ENCODE results near the gene PDCD1LG2. TPM values are rescaled to one million over a fixed set of nuclear protein-coding genes. Genes with fewer than 3 reads are reported as not detected.
"Not testable (repeated sequence)": the region's sequence is repeated elsewhere in the genome, so short reads cannot be mapped to it uniquely, and the experiment has no call there.

PDCD1LG2 gene
- total RNA-seq, result 1 to 10 TPM; 1.3 to 3.0 TPM

GRCh38 chr9:5510360-5510931 is at the start of gene PDCD1LG2:
PDCD1LG2 (plus strand) TSS chr9:5510531; CDS start chr9:5522547, 12,016 bp downstream.
- H3K4me1 Mint-ChIP-seq (ENCODE audit: low read depth), result peaks cover 47% of the 10 kb centered on the region
- peak within 1 kb of the TSS; percentile 97 for H3K27ac Mint-ChIP-seq
- H3K27me3 Mint-ChIP-seq (ENCODE audit: low read depth), result no peaks in the 10 kb centered on the region
- peak; percentile 93 for ATAC-seq (replicated peaks in 1 of 2)
- H3K36me3 Mint-ChIP-seq (ENCODE audit: insufficient read depth in 2 of 2), result peaks cover 3 to 8% of the 10 kb centered on the region in 2 donors
- H3K4me3 Mint-ChIP-seq, result peak within 1 kb of the TSS; percentile 72 to 93
- peak; percentile 70 to 77 for DNase-seq
- H3K9me3 Mint-ChIP-seq, result peaks cover 5% of the 10 kb centered on the region in 2 donors

GRCh38 chr9:5464831-5465330 is 45.5 kb upstream of the PDCD1LG2 start:
- Mint-ChIP-seq H3K27ac (peak overlapping the region; percentile 57), H3K4me1 (ENCODE audit: low read depth) (peaks cover 58% of the 10 kb centered on the region), H3K36me3 (ENCODE audit: insufficient read depth in 2 of 2) (peaks cover 27 to 57% of the 10 kb centered on the region in 2 donors)
- H3K4me3 Mint-ChIP-seq; H3K27me3 Mint-ChIP-seq (ENCODE audit: low read depth); ATAC-seq (replicated peaks in 1 of 2); H3K9me3 Mint-ChIP-seq; DNase-seq: not testable (repeated sequence)

DNA sequence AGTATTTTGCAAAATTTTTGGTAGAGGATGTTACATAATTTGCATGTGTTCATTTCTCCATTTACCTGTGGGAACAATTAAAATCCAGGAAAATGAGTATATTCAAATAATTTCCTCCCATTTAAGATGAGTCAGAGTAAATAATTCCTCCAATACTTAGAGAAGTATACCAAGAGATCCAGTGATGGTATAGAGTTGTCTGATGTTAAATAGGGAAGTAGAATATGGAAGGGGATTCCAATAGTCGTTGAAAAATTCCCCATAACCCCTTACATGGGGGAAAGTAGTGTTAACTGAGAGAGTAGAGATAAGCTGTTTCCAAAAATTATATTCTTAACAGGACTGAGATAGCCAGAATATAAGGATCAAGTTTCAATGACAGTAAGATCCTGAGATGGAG is 44.3 kb upstream of the PDCD1LG2 start:
- H3K27ac Mint-ChIP-seq, result peak overlapping the region; percentile 68
- ATAC-seq (replicated peaks in 1 of 2), result no peak
- H3K36me3 Mint-ChIP-seq (ENCODE audit: insufficient read depth in 2 of 2), result peaks cover 24 to 51% of the 10 kb centered on the region in 2 donors
- no peak overlapping the region for H3K4me3 Mint-ChIP-seq
- no peaks in the 10 kb centered on the region for H3K27me3 Mint-ChIP-seq (ENCODE audit: low read depth)
- H3K4me1 Mint-ChIP-seq (ENCODE audit: low read depth), result peaks cover 55% of the 10 kb centered on the region
- DNase-seq, result no peak
- H3K9me3 Mint-ChIP-seq, result no peaks in the 10 kb centered on the region

DNA sequence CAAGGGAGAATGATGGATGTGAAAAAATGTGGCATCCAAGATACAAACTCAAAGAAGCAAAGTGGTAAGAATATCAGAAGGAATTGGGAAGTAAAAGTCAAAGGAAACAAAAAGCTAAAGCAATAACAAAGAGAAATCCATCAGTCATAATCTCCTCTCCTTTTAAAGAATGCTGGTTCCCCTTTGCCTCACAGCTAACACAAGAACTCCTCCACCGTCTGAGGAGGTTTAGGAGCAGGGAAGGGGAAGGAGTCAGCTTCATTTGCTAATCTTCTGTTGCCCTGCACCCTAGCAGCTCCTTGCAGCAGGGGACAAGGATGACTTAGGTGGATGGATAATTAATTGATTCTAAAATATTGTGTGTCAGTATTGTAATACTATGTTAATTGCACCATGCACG is 43.6 kb upstream of the PDCD1LG2 start:
- ATAC-seq (replicated peaks in 1 of 2) (no peak), DNase-seq (no peak)
- H3K36me3 Mint-ChIP-seq (ENCODE audit: insufficient read depth in 2 of 2), result peaks cover 24 to 49% of the 10 kb centered on the region in 2 donors
- H3K4me3 Mint-ChIP-seq, result no peak overlapping the region
- no peaks in the 10 kb centered on the region for H3K27me3 Mint-ChIP-seq (ENCODE audit: low read depth)
- H3K4me1 Mint-ChIP-seq (ENCODE audit: low read depth), result peaks cover 53% of the 10 kb centered on the region
- H3K27ac Mint-ChIP-seq, result peak overlapping the region; percentile 72
- no peaks in the 10 kb centered on the region for H3K9me3 Mint-ChIP-seq

GRCh38 chr9:5468850-5469249 is 41.5 kb upstream of the PDCD1LG2 start:
- Mint-ChIP-seq H3K4me3 (peak overlapping the region in 1 of 2 donors; percentile 20), H3K36me3 (ENCODE audit: insufficient read depth in 2 of 2) (peaks cover 22 to 34% of the 10 kb centered on the region in 2 donors), H3K27ac (peak overlapping the region; percentile 82), H3K27me3 (ENCODE audit: low read depth) (no peaks in the 10 kb centered on the region), H3K4me1 (ENCODE audit: low read depth) (peaks cover 39% of the 10 kb centered on the region), H3K9me3 (no peaks in the 10 kb centered on the region)
- no peak for DNase-seq
- ATAC-seq (replicated peaks in 1 of 2), result no peak

DNA sequence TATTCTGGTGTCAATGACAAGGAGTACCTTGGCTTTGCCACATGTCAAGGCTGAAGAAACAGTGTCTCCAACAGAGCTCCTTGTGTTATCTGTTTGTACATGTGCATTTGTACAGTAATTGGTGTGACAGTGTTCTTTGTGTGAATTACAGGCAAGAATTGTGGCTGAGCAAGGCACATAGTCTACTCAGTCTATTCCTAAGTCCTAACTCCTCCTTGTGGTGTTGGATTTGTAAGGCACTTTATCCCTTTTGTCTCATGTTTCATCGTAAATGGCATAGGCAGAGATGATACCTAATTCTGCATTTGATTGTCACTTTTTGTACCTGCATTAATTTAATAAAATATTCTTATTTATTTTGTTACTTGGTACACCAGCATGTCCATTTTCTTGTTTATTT is 40.2 kb upstream of the PDCD1LG2 start:
- DNase-seq, result no peak
- Mint-ChIP-seq H3K36me3 (ENCODE audit: insufficient read depth in 2 of 2) (peaks cover 18 to 28% of the 10 kb centered on the region in 2 donors), H3K4me3 (no peak overlapping the region), H3K27ac (no peak overlapping the region), H3K27me3 (ENCODE audit: low read depth) (no peaks in the 10 kb centered on the region), H3K9me3 (peaks cover 0 to 2% of the 10 kb centered on the region in 2 donors), H3K4me1 (ENCODE audit: low read depth) (peaks cover 32% of the 10 kb centered on the region)
- peak in 1 of 2 donors; percentile 14 for ATAC-seq (replicated peaks in 1 of 2)

- DNase-seq (no peak), ATAC-seq (replicated peaks in 1 of 2) (peak; percentile 76 to 82)
- peaks cover 32% of the 10 kb centered on the region for H3K4me1 Mint-ChIP-seq (ENCODE audit: low read depth)
- no peak overlapping the region for H3K4me3 Mint-ChIP-seq
- H3K9me3 Mint-ChIP-seq, result peaks cover 0 to 5% of the 10 kb centered on the region in 2 donors
- H3K27ac Mint-ChIP-seq, result no peak overlapping the region
- H3K36me3 Mint-ChIP-seq (ENCODE audit: insufficient read depth in 2 of 2), result peaks cover 16 to 23% of the 10 kb centered on the region in 2 donors
- no peaks in the 10 kb centered on the region for H3K27me3 Mint-ChIP-seq (ENCODE audit: low read depth)
These were observed 39.5 kb upstream of the PDCD1LG2 start for GRCh38 chr9:5470816-5471215.

DNA sequence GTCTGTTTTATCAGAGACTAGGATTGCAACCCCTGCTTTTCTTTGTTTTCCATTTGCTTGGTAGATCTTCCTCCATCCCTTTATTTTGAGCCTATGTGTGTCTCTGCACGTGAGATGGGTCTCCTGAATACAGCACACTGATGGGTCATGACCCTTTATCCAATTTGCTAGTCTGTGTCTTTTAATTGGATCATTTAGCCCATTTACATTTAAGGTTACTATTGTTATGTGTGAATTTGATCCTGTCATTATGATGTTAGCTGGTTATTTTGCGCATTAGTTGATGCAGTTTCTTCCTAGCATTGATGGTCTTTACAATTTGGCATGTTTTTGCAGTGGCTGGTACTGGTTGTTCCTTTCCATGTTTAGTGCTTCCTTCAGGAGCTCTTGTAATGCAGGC is 34.7 kb upstream of the PDCD1LG2 start:
- not testable (repeated sequence) for ATAC-seq (replicated peaks in 1 of 2); H3K27ac Mint-ChIP-seq; H3K36me3 Mint-ChIP-seq (ENCODE audit: insufficient read depth in 2 of 2); DNase-seq; H3K27me3 Mint-ChIP-seq (ENCODE audit: low read depth); H3K9me3 Mint-ChIP-seq; H3K4me3 Mint-ChIP-seq
- H3K4me1 Mint-ChIP-seq (ENCODE audit: low read depth), result peaks cover 32% of the 10 kb centered on the region

GRCh38 chr9:5478206-5478605 is 32.1 kb upstream of the PDCD1LG2 start:
- ATAC-seq (replicated peaks in 1 of 2) (peak; percentile 46 to 70), DNase-seq (peak in 1 of 2 donors; percentile 11)
- Mint-ChIP-seq H3K4me1 (ENCODE audit: low read depth) (peaks cover 38% of the 10 kb centered on the region), H3K4me3 (no peak overlapping the region), H3K27ac (peak overlapping the region; percentile 34), H3K27me3 (ENCODE audit: low read depth) (peaks cover 6% of the 10 kb centered on the region), H3K36me3 (ENCODE audit: insufficient read depth in 2 of 2) (peaks cover 8% of the 10 kb centered on the region in 2 donors), H3K9me3 (peaks cover 4 to 10% of the 10 kb centered on the region in 2 donors)

- Mint-ChIP-seq H3K9me3 (peaks cover 4 to 8% of the 10 kb centered on the region in 2 donors), H3K27me3 (ENCODE audit: low read depth) (peaks cover 6% of the 10 kb centered on the region), H3K36me3 (ENCODE audit: insufficient read depth in 2 of 2) (peaks cover 6 to 8% of the 10 kb centered on the region in 2 donors), H3K4me3 (peak overlapping the region in 1 of 2 donors; percentile 67), H3K4me1 (ENCODE audit: low read depth) (peaks cover 38% of the 10 kb centered on the region), H3K27ac (no peak overlapping the region)
- DNase-seq (no peak), ATAC-seq (replicated peaks in 1 of 2) (peak; percentile 36 to 68)
These were observed 30.2 kb upstream of the PDCD1LG2 start for GRCh38 chr9:5479994-5480694.

- Mint-ChIP-seq H3K27me3 (ENCODE audit: low read depth) (peaks cover 6% of the 10 kb centered on the region), H3K36me3 (ENCODE audit: insufficient read depth in 2 of 2) (peaks cover 4 to 5% of the 10 kb centered on the region in 2 donors), H3K4me3 (no peak overlapping the region), H3K9me3 (peaks cover 4% of the 10 kb centered on the region in 2 donors), H3K4me1 (ENCODE audit: low read depth) (peaks cover 38% of the 10 kb centered on the region), H3K27ac (no peak overlapping the region)
- ATAC-seq (replicated peaks in 1 of 2) (no peak), DNase-seq (no peak)
These were observed 29.4 kb upstream of the PDCD1LG2 start for GRCh38 chr9:5480919-5481318.

DNA sequence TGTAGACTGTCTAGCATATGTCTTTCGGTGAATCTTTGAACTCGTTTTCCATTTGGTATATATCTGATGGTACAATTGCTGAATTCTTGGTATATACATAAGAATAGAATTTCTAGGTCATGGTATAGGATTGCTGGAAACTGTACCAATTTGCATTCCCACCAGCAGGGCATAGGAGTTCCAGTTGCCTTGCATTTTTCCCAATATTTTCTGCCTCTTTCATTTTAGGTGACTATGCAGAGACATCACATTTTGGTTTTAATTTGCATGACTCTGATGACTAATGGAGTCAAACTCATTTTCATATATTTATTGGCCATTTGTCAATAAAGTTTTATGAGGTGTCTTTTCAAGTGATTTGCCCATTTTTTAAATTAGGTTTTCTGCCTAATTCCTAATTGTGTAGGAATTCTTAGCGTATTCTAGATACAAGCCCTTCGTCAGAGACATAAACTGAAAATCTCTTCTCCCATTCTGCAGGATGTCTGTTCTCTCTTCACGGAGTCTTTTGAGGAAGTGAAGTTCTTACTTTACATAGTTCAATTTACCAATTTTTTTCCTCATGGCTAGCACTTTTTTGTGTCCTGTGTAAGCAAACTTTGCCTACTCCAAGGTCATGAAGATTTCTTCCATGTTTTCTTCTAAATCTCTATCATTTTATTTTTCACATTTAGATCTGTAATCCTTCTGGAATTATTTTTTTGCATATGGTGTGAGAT is 28.9 kb upstream of the PDCD1LG2 start:
- H3K36me3 Mint-ChIP-seq (ENCODE audit: insufficient read depth in 2 of 2), result peaks cover under 1 to 1% of the 10 kb centered on the region in 2 donors
- H3K9me3 Mint-ChIP-seq, result peaks cover under 1 to 1% of the 10 kb centered on the region in 2 donors
- no peak for DNase-seq
- ATAC-seq (replicated peaks in 1 of 2), result no peak
- H3K4me3 Mint-ChIP-seq, result no peak overlapping the region
- peaks cover 6% of the 10 kb centered on the region for H3K27me3 Mint-ChIP-seq (ENCODE audit: low read depth)
- H3K27ac Mint-ChIP-seq, result no peak overlapping the region
- peaks cover 38% of the 10 kb centered on the region for H3K4me1 Mint-ChIP-seq (ENCODE audit: low read depth)

GRCh38 chr9:5482194-5482593 is 28.1 kb upstream of the PDCD1LG2 start:
- Mint-ChIP-seq H3K4me3 (no peak overlapping the region), H3K9me3 (peaks cover 0 to 3% of the 10 kb centered on the region in 2 donors), H3K36me3 (ENCODE audit: insufficient read depth in 2 of 2) (no peaks in the 10 kb centered on the region), H3K27me3 (ENCODE audit: low read depth) (peaks cover 6% of the 10 kb centered on the region), H3K27ac (no peak overlapping the region), H3K4me1 (ENCODE audit: low read depth) (peaks cover 38% of the 10 kb centered on the region)
- DNase-seq (no peak), ATAC-seq (replicated peaks in 1 of 2) (no peak)
